ENCODE data around the gene NNAT.
A peak's percentile ranks its signal among the peaks of the same experiment; 100 is the strongest.
"Not testable (repeated sequence)": the region's sequence is repeated elsewhere in the genome, so short reads cannot be mapped to it uniquely, and the experiment has no call there.

Gene NNAT

DNA sequence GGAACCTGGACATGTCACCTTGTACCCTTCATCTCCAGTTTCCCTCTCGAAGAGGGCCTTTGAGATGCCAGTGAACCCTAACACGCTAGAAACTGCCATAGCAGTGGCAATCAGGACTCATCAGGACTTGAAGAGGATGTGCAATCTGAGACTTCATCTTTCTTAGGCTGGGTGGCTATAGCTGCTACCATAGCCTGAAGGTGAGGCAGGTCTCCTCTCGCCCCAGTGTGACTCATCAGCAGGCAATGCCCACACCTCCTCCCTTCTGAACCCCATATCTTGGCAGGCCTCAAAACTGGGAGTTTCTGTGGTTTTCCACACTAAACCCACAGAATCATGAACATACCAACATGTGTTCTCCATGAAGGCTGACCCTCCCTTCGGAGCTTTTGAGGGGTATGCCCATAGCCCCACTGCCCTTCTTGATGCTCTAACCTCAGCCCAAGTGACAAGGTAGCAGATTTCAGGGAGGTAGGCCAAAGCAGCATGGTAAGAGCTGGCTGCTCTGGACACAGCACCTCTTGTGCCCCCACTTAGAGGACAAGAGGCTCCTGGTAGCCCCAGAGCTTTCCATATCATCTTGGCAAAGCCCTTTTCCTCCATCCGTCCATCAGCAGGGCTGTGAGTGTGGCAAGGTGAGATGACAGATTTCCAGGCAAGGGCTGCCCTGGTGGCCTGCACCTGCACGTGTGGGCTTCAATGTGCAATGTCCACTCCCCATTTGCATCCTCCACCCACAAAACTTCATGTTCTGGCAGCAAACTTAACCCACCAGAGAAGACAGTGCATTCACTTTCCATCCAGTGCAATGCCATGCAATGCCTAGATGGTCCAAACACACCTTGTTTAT is 4.0 kb downstream of the NNAT start:
- DNase-seq, result no peak

DNA sequence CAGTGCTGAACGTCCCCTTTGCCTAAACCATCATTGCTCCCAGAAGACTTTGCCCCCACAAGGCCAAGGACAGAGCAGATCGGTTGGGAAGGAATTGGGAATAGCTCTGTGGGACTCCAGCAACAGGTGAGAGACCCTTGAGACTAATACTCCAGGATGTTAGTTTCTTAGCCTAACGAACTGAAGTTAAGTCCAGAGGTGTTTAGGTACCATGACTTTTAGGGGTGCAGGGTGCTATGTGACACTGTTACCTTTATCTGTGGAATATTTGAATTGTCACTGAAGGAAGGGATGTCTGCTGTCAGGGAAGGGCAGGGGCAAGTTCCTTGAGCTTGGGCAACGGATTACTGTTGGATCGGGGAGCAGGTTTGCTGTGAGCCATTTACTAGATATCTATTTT is 4.8 kb downstream of the NNAT start:
- no peak for DNase-seq

DNA sequence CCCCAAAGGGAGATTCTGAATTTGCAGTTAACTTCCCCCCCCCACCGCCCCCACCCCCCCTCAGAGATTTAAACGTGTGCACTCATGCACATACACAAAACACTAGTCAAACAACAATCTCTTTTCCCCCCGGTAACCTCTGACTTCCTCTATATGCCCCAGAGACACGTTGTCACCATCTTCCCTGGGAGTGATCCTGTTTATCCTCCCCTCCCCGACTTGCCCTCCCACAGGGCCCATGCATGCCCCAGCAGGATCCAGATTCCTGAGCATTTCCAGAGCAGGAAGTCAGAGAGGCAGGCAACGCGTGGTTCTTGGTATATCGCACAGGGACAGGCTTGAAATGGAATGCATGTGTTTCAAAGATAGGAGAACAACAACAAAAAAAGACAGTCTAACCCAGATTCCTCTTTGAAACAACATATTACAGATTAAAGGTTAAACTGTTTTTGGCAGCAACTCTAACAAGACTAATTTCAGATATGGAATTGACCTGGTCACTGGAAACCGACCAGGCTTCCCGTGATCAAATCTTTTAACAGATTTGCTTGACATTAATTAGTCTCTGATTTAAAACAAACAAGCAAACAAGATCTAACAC is 5.3 kb downstream of the NNAT start:
- peak in 1 of 2 experiments; percentile 43 for DNase-seq

DNA sequence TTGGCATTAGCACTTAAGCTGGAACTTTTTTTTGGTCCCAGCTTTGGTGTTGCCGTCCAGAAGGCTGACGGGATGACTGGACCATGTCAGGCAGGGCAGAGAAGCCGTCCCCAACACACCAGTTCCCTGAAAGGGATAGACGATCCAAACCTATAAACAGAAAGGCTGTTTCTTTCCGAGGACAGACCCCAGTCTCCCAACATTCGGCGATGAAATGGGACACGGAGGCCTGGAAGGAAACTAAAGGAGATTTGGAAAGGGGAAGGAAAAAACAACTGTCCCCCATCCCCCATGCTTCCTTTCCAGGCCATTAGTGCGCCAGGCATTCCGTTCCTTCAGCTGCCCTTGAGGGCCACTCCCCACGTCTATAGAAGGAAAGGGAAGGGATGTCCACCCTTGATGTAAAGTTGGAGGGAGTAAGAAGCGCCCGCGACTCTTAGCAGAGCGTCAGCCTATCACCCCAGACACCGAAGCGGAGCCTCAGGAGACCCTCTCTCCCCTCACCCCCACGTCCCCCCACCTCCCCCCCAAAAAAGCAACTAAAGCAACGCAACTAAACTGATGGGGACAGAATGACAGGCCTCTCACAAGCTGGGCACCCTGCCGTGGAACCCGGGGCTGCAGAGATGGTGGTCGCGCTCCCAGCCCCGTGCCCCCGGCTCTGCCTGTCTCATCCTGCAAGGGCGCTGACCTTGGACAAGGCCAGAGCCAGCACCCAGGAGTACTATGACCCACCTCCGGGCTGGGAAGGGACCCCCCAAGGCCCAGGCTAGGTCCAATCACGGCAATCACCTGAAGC is 6.0 kb downstream of the NNAT start:
- DNase-seq, result peak in 1 of 2 experiments; percentile 53

DNA sequence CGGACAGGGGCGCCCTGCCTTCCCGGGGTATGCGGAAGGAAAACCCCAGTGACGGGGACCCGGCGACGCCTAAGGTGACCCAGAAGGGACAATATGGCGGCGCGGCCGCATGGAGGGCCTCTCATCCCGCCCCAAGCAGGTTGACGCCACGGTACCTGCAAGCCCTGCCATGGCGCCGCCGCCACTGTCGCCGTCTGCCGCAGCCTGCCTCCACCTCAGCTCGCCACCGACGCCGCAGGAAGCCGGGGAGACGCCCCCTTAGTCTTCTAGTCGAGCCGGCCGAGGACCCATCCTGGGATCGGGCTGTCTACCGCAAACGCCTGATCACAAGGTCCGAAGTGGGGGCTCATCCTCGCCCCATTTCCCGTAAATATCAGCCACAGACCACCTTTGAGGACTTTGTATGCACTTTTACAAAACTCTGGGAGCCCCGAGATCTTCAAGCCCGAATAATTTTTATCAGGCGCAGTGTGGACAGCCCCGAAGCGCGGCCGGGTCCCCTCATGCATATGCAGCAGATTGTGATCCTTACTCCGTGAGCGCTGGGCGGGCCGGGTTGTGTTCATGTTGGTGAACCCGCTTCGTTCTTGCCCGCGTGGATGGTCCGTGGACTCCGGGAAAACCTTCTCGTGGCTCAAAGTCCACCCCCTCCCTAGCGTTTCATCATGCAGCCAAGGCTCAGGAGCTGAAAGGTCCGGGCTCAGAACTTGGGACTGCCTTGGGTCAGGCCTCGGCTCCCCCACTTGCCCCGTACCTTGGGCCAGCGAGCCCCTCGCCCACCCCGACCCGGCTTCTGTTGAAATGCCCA is 6.8 kb downstream of the NNAT start, which contains the start of gene BLCAP:
TSS of gene BLCAP (minus strand) at position 239 of the 808 bp plus-strand sequence. CDS start 8,702 bp downstream, outside the sequence.
- peak; percentile 93 to 95 for DNase-seq

DNA sequence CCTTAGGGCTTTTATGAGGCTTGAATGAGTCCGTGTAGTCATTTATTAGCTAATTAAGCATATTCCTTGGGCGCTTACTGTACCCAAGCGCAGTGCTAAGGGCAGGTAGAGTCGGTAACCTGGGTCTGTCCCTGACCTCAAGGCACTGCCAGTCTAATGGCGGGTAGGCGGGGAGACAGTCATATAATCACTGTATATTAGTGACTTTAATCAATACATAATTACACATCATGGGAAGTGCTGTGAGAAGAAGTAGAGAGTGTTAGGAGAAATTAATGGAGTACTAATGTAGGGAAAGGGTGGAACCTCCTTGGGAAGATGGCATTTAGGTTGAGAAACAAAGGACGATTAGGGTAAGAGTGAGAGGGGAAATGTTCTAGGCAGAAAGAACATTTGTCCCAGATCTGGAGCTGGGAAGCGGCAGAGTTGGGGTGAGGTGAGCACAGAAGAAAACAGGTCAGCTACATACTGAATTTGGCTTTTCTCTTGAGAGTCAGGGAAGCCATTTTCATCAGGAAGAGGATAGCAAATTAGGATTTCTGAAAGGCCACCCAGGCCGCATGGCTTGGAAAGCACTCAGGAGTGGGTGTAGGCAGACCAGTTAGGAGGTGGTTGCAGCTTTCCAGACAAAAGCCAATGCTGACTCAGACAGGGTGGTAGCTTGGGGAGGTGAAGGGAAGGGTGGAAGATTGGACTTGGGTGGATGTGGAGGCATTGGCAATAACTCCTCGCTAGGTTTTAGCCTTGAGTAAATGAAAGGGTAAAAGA is 7.6 kb downstream of the NNAT start:
- DNase-seq, result no peak

DNA sequence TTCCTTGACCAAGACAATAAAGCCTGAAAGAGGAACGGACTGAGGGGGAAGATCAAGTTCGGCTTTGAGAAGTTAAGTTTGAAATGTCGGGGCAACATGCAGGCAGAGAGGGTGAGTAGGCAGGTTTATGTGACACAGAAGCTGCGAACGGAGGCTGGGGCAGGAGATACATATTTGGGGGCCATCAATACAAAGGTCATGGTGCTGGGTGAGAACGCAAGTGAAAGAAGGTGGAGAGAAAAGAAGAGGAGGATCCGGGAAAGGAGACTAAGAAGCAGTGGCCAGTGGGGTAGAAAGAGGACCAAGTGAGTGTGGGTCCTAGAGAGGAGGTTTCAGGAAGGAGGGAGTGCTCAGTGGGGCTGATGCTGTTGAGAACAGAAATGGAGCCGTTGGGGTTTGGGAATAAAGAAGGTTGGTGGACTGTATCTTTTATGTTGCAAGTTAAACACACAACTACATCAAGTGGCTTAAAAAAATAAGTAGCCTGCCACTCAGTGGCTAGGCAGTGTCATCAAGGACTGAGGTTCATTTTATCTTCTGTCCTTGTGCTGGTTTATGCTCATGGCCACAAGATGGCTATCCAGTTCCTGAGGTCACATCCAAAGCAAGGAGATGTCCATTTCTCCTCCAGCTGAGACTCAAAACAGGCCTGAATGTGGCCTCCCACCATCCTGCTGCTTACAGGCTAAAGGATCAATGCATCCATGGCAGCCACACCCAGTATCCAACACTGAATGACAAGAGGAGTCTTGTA is 8.3 kb downstream of the NNAT start:
- DNase-seq, result no peak

DNA sequence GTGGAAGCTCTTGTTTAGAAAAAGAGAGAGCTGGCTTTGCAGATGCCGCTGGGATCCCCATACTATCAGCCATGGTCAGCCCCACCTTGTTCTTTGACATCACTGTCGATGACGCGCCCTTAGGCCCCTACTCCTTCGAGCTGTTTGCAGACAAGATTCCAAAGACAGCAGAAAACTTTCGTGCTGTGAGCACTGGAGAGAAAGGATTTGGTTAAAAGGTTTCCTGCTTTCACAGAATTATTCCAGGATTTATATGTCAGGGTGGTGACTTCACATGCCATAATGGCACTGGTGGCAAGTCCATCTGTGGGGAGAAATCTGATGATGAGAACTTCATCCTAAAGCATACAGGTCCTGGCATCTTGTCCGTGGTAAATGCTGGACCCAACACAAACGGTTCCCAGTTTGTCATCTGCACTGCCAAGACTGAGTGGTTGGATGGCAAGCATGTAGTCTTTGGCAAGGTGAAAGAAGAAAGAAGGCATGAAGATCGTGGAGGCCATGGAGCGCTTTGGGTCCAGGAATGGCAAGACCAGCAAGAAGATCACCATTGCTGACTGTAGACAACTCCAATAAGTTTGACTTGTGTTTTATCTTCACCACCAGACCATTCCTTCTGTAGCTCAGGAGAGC is 9.0 kb downstream of the NNAT start:
- no peak for DNase-seq

DNA sequence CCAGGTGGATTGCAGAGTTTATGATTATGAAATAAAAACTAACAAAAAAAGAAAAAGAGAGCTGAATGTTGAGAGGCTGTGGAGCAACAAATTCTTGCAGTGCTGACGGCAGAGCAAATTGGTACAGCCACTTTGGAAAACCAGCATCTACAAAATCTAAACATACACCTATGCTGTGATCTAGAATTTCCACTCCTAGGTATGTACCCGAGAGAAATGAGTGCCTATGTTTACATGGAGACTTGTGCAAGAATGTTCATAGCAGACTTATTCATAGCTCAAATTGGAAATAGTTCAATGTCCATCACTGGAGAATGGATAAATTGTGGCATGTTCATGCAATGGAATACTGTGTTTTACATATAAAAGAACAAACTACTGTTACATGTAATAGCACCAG is 9.6 kb downstream of the NNAT start:
- no peak for DNase-seq

DNA sequence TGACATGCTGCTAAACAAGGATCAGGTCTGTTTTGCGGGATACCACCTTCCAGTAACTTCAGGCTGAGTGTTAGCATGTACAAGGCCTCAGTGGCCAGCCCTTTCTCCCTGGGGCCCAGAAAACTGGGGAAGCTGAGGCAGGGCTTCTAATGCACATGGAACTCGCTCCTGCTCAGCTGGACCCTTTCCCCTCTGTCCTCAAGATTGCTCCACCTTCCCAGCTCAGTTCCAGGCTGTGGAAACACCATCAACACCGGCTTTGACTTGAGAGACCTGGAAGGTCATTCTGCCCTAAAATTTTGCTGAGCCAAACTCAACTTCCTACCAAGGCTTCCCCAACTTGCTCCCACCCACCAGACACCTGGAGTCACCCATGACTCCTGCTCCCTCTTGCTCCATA is 10.8 kb downstream of the NNAT start:
- no peak for DNase-seq

DNA sequence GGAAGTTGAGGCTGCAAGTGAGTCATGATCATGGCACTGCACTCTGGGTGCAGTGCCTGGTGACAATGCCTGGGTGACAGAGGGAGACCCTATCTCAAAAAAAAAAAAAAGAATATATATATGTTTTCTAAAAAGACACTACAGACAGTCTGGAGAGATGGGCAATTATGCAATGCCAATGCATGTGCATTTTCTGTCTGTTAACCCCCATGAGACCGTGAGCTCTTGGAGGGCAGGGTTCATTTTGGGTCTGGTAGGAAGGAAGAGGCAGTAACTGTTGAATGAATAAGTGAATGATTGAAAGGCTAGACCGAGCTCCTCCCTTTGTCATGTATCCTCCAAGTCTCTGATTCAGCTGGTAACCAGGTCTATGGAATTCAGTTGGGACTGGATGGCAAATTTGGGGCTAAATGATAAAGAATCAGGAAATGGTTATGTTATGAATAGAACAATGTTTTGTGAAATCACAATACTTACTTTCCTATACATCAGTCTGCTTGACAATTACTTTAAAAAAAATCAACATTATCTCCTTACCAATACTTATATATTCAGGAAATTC is 12.2 kb downstream of the NNAT start:
- no peak for DNase-seq

DNA sequence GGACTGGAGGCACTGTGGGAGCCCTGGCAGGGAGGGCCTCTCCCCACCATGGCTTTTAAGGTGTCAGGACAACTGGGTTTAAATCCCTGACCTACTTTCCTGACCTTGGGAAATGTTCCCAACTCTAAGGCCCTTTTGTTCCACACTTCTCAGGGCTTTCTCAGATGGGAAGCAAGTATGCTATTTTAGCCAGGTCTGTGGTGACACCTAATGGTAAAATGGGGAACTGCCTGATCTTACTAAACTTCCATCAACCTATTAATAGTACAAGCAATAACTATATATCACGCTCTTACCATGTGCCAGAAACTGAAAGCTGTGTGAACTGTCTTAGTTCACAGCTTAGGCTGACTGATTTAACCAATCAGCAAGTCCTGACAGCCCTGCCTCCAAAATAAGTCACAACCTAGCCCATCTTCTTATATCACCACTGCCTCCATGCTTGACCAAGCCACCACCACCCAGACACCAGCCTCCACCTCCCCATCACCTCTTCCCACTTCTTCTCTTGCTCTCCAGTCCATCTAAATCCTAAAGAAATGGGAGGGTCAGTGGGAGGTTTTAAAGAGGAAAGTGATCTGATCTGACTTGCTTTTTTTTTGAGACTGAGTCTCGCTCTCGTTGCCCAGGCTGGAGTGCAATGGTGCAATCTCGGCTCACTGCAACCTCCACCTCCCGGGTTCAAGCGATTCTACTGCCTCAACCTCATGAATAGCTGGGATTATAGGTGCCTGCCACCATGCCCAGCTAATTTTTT is 13.5 kb downstream of the NNAT start:
- peak; percentile 52 to 83 for DNase-seq

DNA sequence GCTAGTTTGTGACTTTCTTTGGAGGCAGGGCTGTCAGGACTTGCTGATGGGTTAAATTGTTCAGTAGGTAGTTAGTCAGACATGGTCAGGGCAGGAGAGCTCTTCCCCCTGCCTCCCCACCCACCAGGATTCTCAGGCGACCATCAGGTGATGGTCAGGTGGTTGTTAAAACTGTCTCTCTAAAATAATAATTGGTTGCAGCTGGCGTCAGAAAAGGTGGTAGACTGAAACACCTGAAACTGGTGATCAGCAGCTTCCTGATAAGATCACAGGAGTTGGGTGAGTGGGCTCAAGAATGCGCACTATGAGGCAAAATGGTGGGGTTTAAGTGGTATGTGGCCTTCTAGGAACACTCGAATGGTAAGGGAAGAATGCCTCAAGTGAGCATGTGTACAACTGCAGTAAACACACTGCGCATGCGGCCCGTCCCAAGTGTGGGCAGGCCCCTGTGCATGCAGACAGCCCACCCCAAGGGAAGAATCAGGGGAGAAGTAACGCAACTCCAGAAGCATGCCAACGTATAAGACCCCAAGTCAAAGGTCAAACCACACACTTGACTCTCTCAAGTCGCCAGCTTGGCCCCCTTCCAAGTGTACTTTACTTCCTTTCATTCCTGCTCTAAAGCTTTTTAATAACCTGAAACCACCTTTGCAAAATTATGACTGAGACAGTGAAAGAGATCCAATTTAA is 14.5 kb downstream of the NNAT start:
- no peak for DNase-seq

DNA sequence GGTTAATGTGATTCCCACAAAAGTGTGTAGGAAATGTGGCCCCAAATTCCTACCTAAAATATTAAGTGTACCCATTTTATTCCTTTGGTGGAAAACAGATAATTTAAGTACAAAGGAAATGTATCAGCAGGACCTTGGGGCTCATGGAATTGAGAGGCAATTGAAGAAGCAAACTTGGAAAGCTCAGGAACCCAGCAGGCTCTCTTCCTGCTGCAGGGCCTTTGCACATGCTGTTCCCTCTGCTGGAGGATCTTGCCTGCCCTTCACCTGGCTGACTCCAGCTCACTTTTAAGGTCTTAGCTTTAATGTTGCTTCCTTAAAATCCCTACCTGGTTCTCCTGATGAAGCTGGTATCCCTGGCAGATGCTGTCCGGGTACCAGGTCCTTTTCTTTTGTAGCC is 16.5 kb downstream of the NNAT start:
- no peak for DNase-seq

DNA sequence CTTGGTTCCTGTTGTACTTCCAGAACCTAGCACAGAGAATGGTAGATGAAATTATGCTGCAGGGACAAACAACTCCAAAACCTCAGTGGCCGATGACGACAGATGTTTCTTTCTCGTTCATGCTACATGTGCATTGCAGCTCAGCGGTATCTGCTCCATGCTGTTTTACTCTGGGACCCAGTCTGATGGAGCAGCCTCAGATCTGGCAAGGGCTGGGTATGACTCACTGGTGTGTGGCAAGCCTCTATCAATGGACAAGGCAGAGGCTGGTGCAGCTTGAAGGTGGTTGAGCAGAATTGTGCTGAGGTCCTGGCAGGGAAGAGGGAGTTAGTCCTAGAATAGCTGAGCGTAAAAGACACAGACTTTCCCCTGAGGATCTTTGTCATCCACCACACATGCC is 17.0 kb downstream of the NNAT start:
- no peak for DNase-seq

DNA sequence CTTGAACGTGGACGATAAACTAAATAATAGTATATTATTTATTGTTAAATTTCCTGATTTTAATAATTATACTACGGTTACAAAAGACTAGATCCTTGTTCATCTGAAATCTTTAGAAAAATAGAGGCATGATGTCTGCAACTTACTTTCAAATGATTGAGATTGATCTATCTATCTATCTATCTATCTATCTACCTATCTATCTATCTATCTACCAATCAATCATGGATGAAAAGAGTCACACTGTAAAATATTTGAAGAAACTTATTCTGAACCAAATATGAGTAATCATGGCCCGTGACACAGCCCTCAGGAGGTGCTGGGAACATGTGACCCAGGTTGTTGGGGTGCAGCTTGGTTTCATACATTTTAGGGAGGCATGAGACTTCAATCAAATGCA is 18.4 kb downstream of the NNAT start:
- DNase-seq, result no peak

DNA sequence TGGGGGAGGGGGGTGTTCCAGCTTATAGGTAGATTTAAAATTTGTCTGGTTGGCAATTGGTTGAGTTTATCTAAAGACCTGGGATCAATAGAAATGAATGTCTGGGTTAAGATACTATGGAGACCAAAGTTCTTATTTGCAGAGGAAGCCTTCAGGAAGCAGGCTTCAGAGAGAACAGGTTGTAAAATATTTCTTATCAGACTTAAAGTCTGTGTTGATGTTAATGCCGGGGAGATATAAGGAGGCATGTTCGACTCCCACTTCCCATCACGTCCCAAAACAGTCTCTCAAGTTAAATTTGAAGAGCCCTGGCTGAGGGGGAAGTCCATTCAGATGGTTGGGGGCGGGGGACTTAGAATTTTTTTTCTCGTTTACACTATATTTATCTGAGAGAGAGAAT is 19.0 kb downstream of the NNAT start:
- DNase-seq, result no peak

DNA sequence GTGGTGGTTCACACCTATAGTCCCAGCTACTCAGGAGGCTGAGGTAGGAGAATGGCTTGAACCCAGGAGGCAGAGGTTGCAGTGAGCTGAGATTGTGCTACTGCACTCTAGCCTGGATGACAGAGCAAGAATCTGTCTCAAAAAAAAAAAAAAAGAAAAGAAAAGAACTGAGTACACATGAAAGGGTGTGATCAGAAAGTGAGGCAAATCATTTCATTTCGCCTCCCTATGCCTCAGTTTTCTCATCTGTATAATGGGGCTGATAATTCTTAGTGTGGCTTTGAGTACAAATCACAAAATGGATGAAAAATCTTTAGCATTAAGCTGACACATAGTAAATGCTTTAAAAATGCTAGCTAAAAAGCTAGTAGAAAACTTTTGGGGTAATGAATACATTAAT is 19.8 kb downstream of the NNAT start:
- not testable (repeated sequence) for DNase-seq

DNA sequence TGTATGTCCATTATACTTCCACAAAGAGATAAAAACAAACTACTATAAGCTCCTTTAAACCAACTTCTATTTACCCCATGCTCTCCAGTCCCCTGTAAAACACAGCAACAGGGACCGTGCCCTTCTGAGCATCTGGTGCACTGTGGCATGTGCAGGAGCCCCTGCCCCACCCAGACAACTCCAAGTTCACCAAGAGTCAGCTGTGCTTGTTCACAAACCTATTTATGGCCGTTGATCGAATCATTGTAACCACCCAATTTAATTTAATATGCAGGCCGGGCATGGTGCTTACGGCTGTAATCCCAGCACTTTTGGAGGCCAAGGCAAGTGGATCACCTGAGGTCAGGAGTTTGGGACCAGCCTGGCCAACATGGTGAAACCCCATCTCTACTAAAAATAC is 20.3 kb downstream of the NNAT start:
- no peak for DNase-seq

Data from SW 1271 (cell line).